ENCODE results near the gene PHLPP1. TPM values are rescaled to one million over a fixed set of nuclear protein-coding genes. Genes with fewer than 3 reads are reported as not detected.

PHLPP1 gene
- polyA plus RNA-seq, 2 donors: 4.3 to 4.5 TPM

GRCh38 chr18:62880673-62881364 is 165.5 kb downstream of the PHLPP1 start:
- Histone ChIP-seq H3K4me1 (ENCODE audit: control insufficient read depth in 2 of 2, insufficient read depth in 2 of 2, low read length in 1 of 2) (peaks cover 0 to 2% of the 10 kb centered on the region in 2 donors), H3K9me3 (ENCODE audit: control insufficient read depth in 2 of 2, insufficient read depth in 1 of 2, low read depth in 1 of 2, low read length in 1 of 2) (no peaks in the 10 kb centered on the region), H3K27me3 (ENCODE audit: control insufficient read depth in 1 of 2, insufficient read depth in 2 of 2, low read length in 2 of 2) (no peaks in the 10 kb centered on the region), H3K4me3 (ENCODE audit: low read depth in 1 of 2, low read length in 2 of 2) (no peak overlapping the region), H3K27ac (ENCODE audit: low read depth in 2 of 2, low read length in 1 of 2) (no peak overlapping the region), H3K36me3 (ENCODE audit: control insufficient read depth in 2 of 2, insufficient read depth in 2 of 2, low read length in 1 of 2) (no peaks in the 10 kb centered on the region)
- WGBS, 2 donors: 90 to 92% methylated on average over 4 of the region's 4 CpGs

GRCh38 chr18:62881509-62882016 is 166.2 kb downstream of the PHLPP1 start:
- 30 to 45% methylated on average over 4 of the region's 4 CpGs for WGBS, 2 donors
- no peaks in the 10 kb centered on the region for H3K27me3 ChIP-seq (ENCODE audit: control insufficient read depth in 1 of 2, insufficient read depth in 2 of 2, low read length in 2 of 2)
- H3K27ac ChIP-seq (ENCODE audit: low read depth in 2 of 2, low read length in 1 of 2): peak overlapping the region; percentile 67 to 74
- H3K4me1 ChIP-seq (ENCODE audit: control insufficient read depth in 2 of 2, insufficient read depth in 2 of 2, low read length in 1 of 2): peaks cover 0 to 2% of the 10 kb centered on the region in 2 donors
- H3K36me3 ChIP-seq (ENCODE audit: control insufficient read depth in 2 of 2, insufficient read depth in 2 of 2, low read length in 1 of 2): no peaks in the 10 kb centered on the region
- no peaks in the 10 kb centered on the region for H3K9me3 ChIP-seq (ENCODE audit: control insufficient read depth in 2 of 2, insufficient read depth in 1 of 2, low read depth in 1 of 2, low read length in 1 of 2)
- no peak overlapping the region for H3K4me3 ChIP-seq (ENCODE audit: low read depth in 1 of 2, low read length in 2 of 2)

GRCh38 chr18:62883937-62884735 is 168.8 kb downstream of the PHLPP1 start:
- H3K4me3 ChIP-seq (ENCODE audit: low read depth in 1 of 2, low read length in 2 of 2): no peak overlapping the region
- peaks cover 0 to 2% of the 10 kb centered on the region in 2 donors for H3K4me1 ChIP-seq (ENCODE audit: control insufficient read depth in 2 of 2, insufficient read depth in 2 of 2, low read length in 1 of 2)
- no peak overlapping the region for H3K27ac ChIP-seq (ENCODE audit: low read depth in 2 of 2, low read length in 1 of 2)
- no peaks in the 10 kb centered on the region for H3K9me3 ChIP-seq (ENCODE audit: control insufficient read depth in 2 of 2, insufficient read depth in 1 of 2, low read depth in 1 of 2, low read length in 1 of 2)
- no peaks in the 10 kb centered on the region for H3K27me3 ChIP-seq (ENCODE audit: control insufficient read depth in 1 of 2, insufficient read depth in 2 of 2, low read length in 2 of 2)
- no peaks in the 10 kb centered on the region for H3K36me3 ChIP-seq (ENCODE audit: control insufficient read depth in 2 of 2, insufficient read depth in 2 of 2, low read length in 1 of 2)
- WGBS, 2 donors: 79 to 85% methylated on average over 6 of the region's 6 CpGs

GRCh38 chr18:62885804-62886203 is 170.5 kb downstream of the PHLPP1 start:
- no peaks in the 10 kb centered on the region for H3K27me3 ChIP-seq (ENCODE audit: control insufficient read depth in 1 of 2, insufficient read depth in 2 of 2, low read length in 2 of 2)
- no peak overlapping the region for H3K4me3 ChIP-seq (ENCODE audit: low read depth in 1 of 2, low read length in 2 of 2)
- H3K27ac ChIP-seq (ENCODE audit: low read depth in 2 of 2, low read length in 1 of 2): no peak overlapping the region
- no peaks in the 10 kb centered on the region for H3K36me3 ChIP-seq (ENCODE audit: control insufficient read depth in 2 of 2, insufficient read depth in 2 of 2, low read length in 1 of 2)
- 72 to 81% methylated on average over 3 of the region's 3 CpGs for WGBS, 2 donors
- H3K4me1 ChIP-seq (ENCODE audit: control insufficient read depth in 2 of 2, insufficient read depth in 2 of 2, low read length in 1 of 2): peaks cover 0 to 2% of the 10 kb centered on the region in 2 donors
- H3K9me3 ChIP-seq (ENCODE audit: control insufficient read depth in 2 of 2, insufficient read depth in 1 of 2, low read depth in 1 of 2, low read length in 1 of 2): no peaks in the 10 kb centered on the region

GRCh38 chr18:62894681-62895390 is 179.5 kb downstream of the PHLPP1 start:
- 63 to 64% methylated on average over 6 of the region's 6 CpGs for whole genome bisulfite sequencing, 2 donors
- no peaks in the 10 kb centered on the region for H3K27me3 ChIP-seq (ENCODE audit: control insufficient read depth in 1 of 2, insufficient read depth in 2 of 2, low read length in 2 of 2)
- no peaks in the 10 kb centered on the region for H3K9me3 ChIP-seq (ENCODE audit: control insufficient read depth in 2 of 2, insufficient read depth in 1 of 2, low read depth in 1 of 2, low read length in 1 of 2)
- no peak overlapping the region for H3K4me3 ChIP-seq (ENCODE audit: low read depth in 1 of 2, low read length in 2 of 2)
- no peak overlapping the region for H3K27ac ChIP-seq (ENCODE audit: low read depth in 2 of 2, low read length in 1 of 2)
- H3K36me3 ChIP-seq (ENCODE audit: control insufficient read depth in 2 of 2, insufficient read depth in 2 of 2, low read length in 1 of 2): peaks cover 0 to 2% of the 10 kb centered on the region in 2 donors
- no peaks in the 10 kb centered on the region for H3K4me1 ChIP-seq (ENCODE audit: control insufficient read depth in 2 of 2, insufficient read depth in 2 of 2, low read length in 1 of 2)

GRCh38 chr18:62897153-62897552 is 181.8 kb downstream of the PHLPP1 start:
- WGBS, 2 donors: 92 to 100% methylated on average over 1 of the region's 1 CpG
- H3K4me3 ChIP-seq (ENCODE audit: low read depth in 1 of 2, low read length in 2 of 2): no peak overlapping the region
- no peaks in the 10 kb centered on the region for H3K27me3 ChIP-seq (ENCODE audit: control insufficient read depth in 1 of 2, insufficient read depth in 2 of 2, low read length in 2 of 2)
- H3K9me3 ChIP-seq (ENCODE audit: control insufficient read depth in 2 of 2, insufficient read depth in 1 of 2, low read depth in 1 of 2, low read length in 1 of 2): no peaks in the 10 kb centered on the region
- no peaks in the 10 kb centered on the region for H3K4me1 ChIP-seq (ENCODE audit: control insufficient read depth in 2 of 2, insufficient read depth in 2 of 2, low read length in 1 of 2)
- H3K36me3 ChIP-seq (ENCODE audit: control insufficient read depth in 2 of 2, insufficient read depth in 2 of 2, low read length in 1 of 2): peaks cover 0 to 2% of the 10 kb centered on the region in 2 donors
- H3K27ac ChIP-seq (ENCODE audit: low read depth in 2 of 2, low read length in 1 of 2): no peak overlapping the region

- WGBS, 2 donors: 85 to 90% methylated on average over 2 of the region's 2 CpGs
- Histone ChIP-seq H3K27ac (ENCODE audit: low read depth in 2 of 2, low read length in 1 of 2) (no peak overlapping the region), H3K36me3 (ENCODE audit: control insufficient read depth in 2 of 2, insufficient read depth in 2 of 2, low read length in 1 of 2) (peaks cover 0 to 2% of the 10 kb centered on the region in 2 donors), H3K4me3 (ENCODE audit: low read depth in 1 of 2, low read length in 2 of 2) (no peak overlapping the region), H3K27me3 (ENCODE audit: control insufficient read depth in 1 of 2, insufficient read depth in 2 of 2, low read length in 2 of 2) (no peaks in the 10 kb centered on the region), H3K9me3 (ENCODE audit: control insufficient read depth in 2 of 2, insufficient read depth in 1 of 2, low read depth in 1 of 2, low read length in 1 of 2) (no peaks in the 10 kb centered on the region), H3K4me1 (ENCODE audit: control insufficient read depth in 2 of 2, insufficient read depth in 2 of 2, low read length in 1 of 2) (no peaks in the 10 kb centered on the region)
These were observed 183.0 kb downstream of the PHLPP1 start for GRCh38 chr18:62898359-62898758.

GRCh38 chr18:62899534-62899933 is 184.2 kb downstream of the PHLPP1 start:
- Histone ChIP-seq H3K4me1 (ENCODE audit: control insufficient read depth in 2 of 2, insufficient read depth in 2 of 2, low read length in 1 of 2) (no peaks in the 10 kb centered on the region), H3K27ac (ENCODE audit: low read depth in 2 of 2, low read length in 1 of 2) (no peak overlapping the region), H3K9me3 (ENCODE audit: control insufficient read depth in 2 of 2, insufficient read depth in 1 of 2, low read depth in 1 of 2, low read length in 1 of 2) (no peaks in the 10 kb centered on the region), H3K36me3 (ENCODE audit: control insufficient read depth in 2 of 2, insufficient read depth in 2 of 2, low read length in 1 of 2) (peaks cover 0 to 2% of the 10 kb centered on the region in 2 donors), H3K27me3 (ENCODE audit: control insufficient read depth in 1 of 2, insufficient read depth in 2 of 2, low read length in 2 of 2) (no peaks in the 10 kb centered on the region), H3K4me3 (ENCODE audit: low read depth in 1 of 2, low read length in 2 of 2) (no peak overlapping the region)
- WGBS, 2 donors: 97 to 99% methylated on average over 5 of the region's 5 CpGs

- Histone ChIP-seq H3K4me3 (ENCODE audit: low read depth in 1 of 2, low read length in 2 of 2) (no peak overlapping the region), H3K27ac (ENCODE audit: low read depth in 2 of 2, low read length in 1 of 2) (no peak overlapping the region), H3K27me3 (ENCODE audit: control insufficient read depth in 1 of 2, insufficient read depth in 2 of 2, low read length in 2 of 2) (no peaks in the 10 kb centered on the region), H3K36me3 (ENCODE audit: control insufficient read depth in 2 of 2, insufficient read depth in 2 of 2, low read length in 1 of 2) (peaks cover 0 to 2% of the 10 kb centered on the region in 2 donors), H3K9me3 (ENCODE audit: control insufficient read depth in 2 of 2, insufficient read depth in 1 of 2, low read depth in 1 of 2, low read length in 1 of 2) (no peaks in the 10 kb centered on the region), H3K4me1 (ENCODE audit: control insufficient read depth in 2 of 2, insufficient read depth in 2 of 2, low read length in 1 of 2) (no peaks in the 10 kb centered on the region)
- 95 to 96% methylated on average over 7 of the region's 7 CpGs for WGBS, 2 donors
These were observed 185.0 kb downstream of the PHLPP1 start for GRCh38 chr18:62900132-62900883.

All from esophagus (tissue), 2 donors.